ENCODE measurements around the gene TMEM151B.
"Not testable (repeated sequence)": the region's sequence is repeated elsewhere in the genome, so short reads cannot be mapped to it uniquely, and the experiment has no call there.

- not testable (repeated sequence) for TF ChIP-seq POLR2AphosphoS5 (IDR thresholded peaks at IDR 0.05; ENCODE audit: borderline replicate concordance, low read depth, low read length); EZH2 (IDR thresholded peaks at IDR 0.05)
Observed at GRCh38 chr6:44231426-44231825, 38.8 kb upstream of the TMEM151B start.

Measured in SK-N-MC (cell line).